GM12878 (cell line): ENCODE measurements around the gene PTPRN2. TPM values are rescaled to one million over a fixed set of nuclear protein-coding genes. Genes with fewer than 3 reads are reported as not detected.

Experiments
- ATAC-seq: fragments of 200-7000 bp; cut with Tn5 transposase; 3 replicates; pipeline ENCODE4 v1.9.1; 2020; ENCODE audit warnings: mild to moderate bottlenecking, moderate library complexity
- BruUV-seq: library from RNA; stranded (reverse); fragments of 400-500 nt; replicated peaks from 2 replicates; lab custom pipeline; 2021; lab: Mats Ljungman, UMichigan
- CTCF ChIA-PET: fragments of 300-600 bp; sonication (Branson Sonifier 250); formaldehyde crosslinking; extraction: SDS; loops from one replicate; lab custom pipeline; 2021; ENCODE audit warnings: inconsistent platforms; lab: Yijun Ruan, JAX
- POLR2A ChIA-PET: fragments of 350-600 bp; formaldehyde crosslinking; extraction: SDS; loops from one replicate; lab custom pipeline; 2021; ENCODE audit warnings: inconsistent platforms; lab: Charles Lee
- RAD21 ChIA-PET: fragments of 300-600 bp; sonication (Branson Sonifier 250); formaldehyde crosslinking; loops from one replicate; lab custom pipeline; 2023; ENCODE audit warnings: antibody characterized with exemption; ENCODE audit not compliant: unreplicated experiment; lab: Charles Lee
- SMC1A ChIA-PET: fragments of 300-600 bp; sonication (Branson Sonifier 250); formaldehyde crosslinking; loops from one replicate; lab custom pipeline; 2023; ENCODE audit not compliant: unreplicated experiment, uncharacterized antibody; lab: Charles Lee
- DNase-seq: peaks from one replicate; pipeline ENCODE4 v3.0.0-alpha.2; 2011; ENCODE audit warnings: low read depth, low spot score
- FAIRE-seq: peaks from 3 replicates; lab custom pipeline; 2011; peaks lifted over from hg19 to GRCh38; lab: Jason Lieb, UNC
- H2AFZ ChIP-seq: 2 replicates; pipeline ENCODE4 v1.6.0; 2011; ENCODE audit warnings: low read depth, low read length, control low read depth; ENCODE audit not compliant: control insufficient read depth
- H3K27ac ChIP-seq: 2 replicates; pipeline ENCODE4 v1.5.1; 2011; ENCODE audit warnings: control low read depth; ENCODE audit not compliant: control insufficient read depth, insufficient read depth
- H3K27me3 ChIP-seq, 2 experiments: replicated peaks in 1 of 2; 2 replicates each; pipeline versions ENCODE4 v1.6.0 to v1.6.1; 2011; ENCODE audit warnings: low read length in 1 of 2; ENCODE audit not compliant: control insufficient read depth in 2 of 2, insufficient read depth in 2 of 2
- H3K36me3 ChIP-seq, 2 experiments: 2 replicates each; pipeline ENCODE4 v1.5.1; 2011; ENCODE audit warnings: low read length in 1 of 2; ENCODE audit not compliant: control insufficient read depth in 2 of 2, insufficient read depth in 2 of 2
- H3K4me1 ChIP-seq: 2 replicates; pipeline ENCODE4 v1.6.1; 2011; ENCODE audit warnings: mild to moderate bottlenecking, low read length, moderate library complexity, mixed read lengths; ENCODE audit not compliant: control insufficient read depth, insufficient read depth
- H3K4me2 ChIP-seq: 2 replicates; pipeline ENCODE4 v1.6.0; 2011; ENCODE audit warnings: control low read depth; ENCODE audit not compliant: control insufficient read depth, insufficient read depth
- H3K4me3 ChIP-seq: fragments of 200-600 bp; sonication (generic); 2 replicates; pipeline ENCODE4 v1.5.1; 2016
- H3K79me2 ChIP-seq: 2 replicates; pipeline ENCODE4 v1.6.0; 2011; ENCODE audit warnings: low read length; ENCODE audit not compliant: control insufficient read depth, insufficient read depth
- H3K9ac ChIP-seq: 2 replicates; pipeline ENCODE4 v1.8.0; 2011; ENCODE audit warnings: low read length, control low read depth, mixed read lengths; ENCODE audit not compliant: control insufficient read depth, insufficient read depth
- H3K9me3 ChIP-seq: replicated peaks from 3 replicates; pipeline ENCODE4 v1.5.1; 2011; ENCODE audit warnings: mild to moderate bottlenecking, low read length; ENCODE audit not compliant: control insufficient read depth, insufficient read depth
- H4K20me1 ChIP-seq: 2 replicates; pipeline ENCODE4 v1.6.0; 2011; ENCODE audit not compliant: control insufficient read depth, insufficient read depth
- ATF2 ChIP-seq: IDR thresholded peaks from 2 replicates; pipeline ENCODE4 v1.6.1; 2012; ENCODE audit warnings: low read length, inconsistent platforms
- BCLAF1 ChIP-seq: fragments of 450-650 bp; IDR thresholded peaks from 2 replicates; pipeline ENCODE4 v1.6.1; 2017; ENCODE audit warnings: antibody characterized with exemption, mild to moderate bottlenecking, moderate library complexity
- EZH2 ChIP-seq: IDR thresholded peaks from 2 replicates; pipeline ENCODE4 v1.6.1; 2012; ENCODE audit warnings: low read depth, mild to moderate bottlenecking, control low read depth, inconsistent platforms, low read length, borderline replicate concordance; ENCODE audit not compliant: control insufficient read depth
- KDM1A ChIP-seq: fragments of 200-600 bp; sonication (generic); IDR thresholded peaks from 2 replicates; pipeline ENCODE4 v1.6.1; 2016; ENCODE audit warnings: borderline replicate concordance
- POLR2AphosphoS5 ChIP-seq: IDR thresholded peaks from 2 replicates; pipeline ENCODE4 v1.6.1; 2011; ENCODE audit warnings: mild to moderate bottlenecking, low read length, inconsistent platforms
- RAD21 ChIP-seq: IDR thresholded peaks from 2 replicates; pipeline ENCODE4 v1.6.1; 2011; ENCODE audit warnings: mild to moderate bottlenecking, low read depth, low read length, moderate library complexity; ENCODE audit not compliant: insufficient read depth
- SP1 ChIP-seq: IDR thresholded peaks from one replicate; pipeline ENCODE4 v1.6.1; 2011; ENCODE audit warnings: low read depth, low read length
- ZBTB40 ChIP-seq: fragments of 450-650 bp; IDR thresholded peaks from 2 replicates; pipeline ENCODE4 v1.6.1; 2016; ENCODE audit warnings: mild to moderate bottlenecking, moderate library complexity, borderline replicate concordance
- ZNF384 ChIP-seq: IDR thresholded peaks from 2 replicates; pipeline ENCODE4 v1.6.1; 2012; ENCODE audit warnings: low read depth, mild to moderate bottlenecking, low read length, improper control_type of control experiment, borderline replicate concordance
- WGBS: methylation state at CpG from one replicate; pipeline ENCODE4 v1.1.6; 2016; ENCODE audit warnings: low lambda C conversion rate; ENCODE audit not compliant: insufficient replicate concordance, insufficient coverage; ENCODE audit errors: missing lambda C conversion rate; 5-methylcytosine and 5-hydroxymethylcytosine counted together
- in situ Hi-C: fragments of 300-500 bp; cut with MboI; formaldehyde crosslinking; loops from 9 replicates; pipeline ENCODE4 v1.14.3; 2018; ENCODE audit warnings: mixed read lengths
- intact Hi-C: fragments of 100-400 bp; cut with micrococcal nuclease; formaldehyde crosslinking; loops from one replicate; pipeline ENCODE4 v1.14.2; 2022; ENCODE audit not compliant: unreplicated experiment
- polyA plus RNA-seq, 11 experiments: library from polyadenylated mRNA; depleted of rRNA in 4 of 11; unstranded in 6 of 11; stranded (reverse) in 5 of 11; fragments of >200 nt; fragmentation: Nextera tagmentation in 4 of 11; fragmentation: Illumina TruSeq in 1 of 11; extraction: Ambion mirVana in 4 of 11; extraction: Trizol in 1 of 11; gene quantifications; 1 replicate in 1 of 11; 2 replicates in 10 of 11; pipeline versions ENCODE4 v1.2.1 to v1.2.3, GENCODE V29; 2011 to 2016; ENCODE audit warnings: inconsistent platforms in 2 of 11, missing spikeins in 2 of 11, low read depth in 1 of 11
- total RNA-seq, 4 experiments: library from RNA; depleted of rRNA in 3 of 4; stranded (reverse); fragments of >200 nt in 3 of 4; fragmentation: Illumina TruSeq in 1 of 4; extraction: Trizol in 1 of 4; gene quantifications; 2 replicates each; pipeline versions ENCODE4 v1.2.1 to v1.2.3, GENCODE V29; 2013 to 2021
- TF ChIP-seq, protein P1 (sequence below): IDR thresholded peaks from 2 replicates; pipeline ENCODE4 v1.6.1; 2012; ENCODE audit warnings: low read depth, low read length, improper control_type of control experiment
- TF ChIP-seq, protein P2 (sequence below): IDR thresholded peaks from 2 replicates; pipeline ENCODE4 v1.6.1; 2012; ENCODE audit warnings: mild to moderate bottlenecking, low read depth, low read length

PTPRN2 gene
- total and polyA plus RNA-seq, 10 of the 15 experiments (the other 5 are each of a cell fraction or from before 2014, with no cell fraction given): 5.4 TPM; not detected in 9

- ChIA-PET CTCF (no interaction called here), SMC1A (no interaction called here), POLR2A (no interaction called here), RAD21 (no interaction called here)
- no peak overlapping the region for H3K4me3 ChIP-seq
- no peak for DNase-seq
- no peaks in the 10 kb centered on the region for H4K20me1 ChIP-seq
- FAIRE-seq: no peak
- H3K79me2 ChIP-seq: no peaks in the 10 kb centered on the region
- intact Hi-C loops: no loop called here
- H3K4me1 ChIP-seq: no peaks in the 10 kb centered on the region
- in situ Hi-C loops: no loop called here
- 32% methylated on average over 17 of the region's 17 CpGs for WGBS
- H3K27me3 ChIP-seq: no peaks in the 10 kb centered on the region
- BruUV-seq: no TSS peak
- H3K9me3 ChIP-seq: no peaks in the 10 kb centered on the region; the same call in 2 of the 3 replicates
- H2AFZ ChIP-seq: no peak overlapping the region
- H3K9ac ChIP-seq: no peak overlapping the region
- no peaks in the 10 kb centered on the region for H3K36me3 ChIP-seq
- ATAC-seq: no peak
- no peak overlapping the region for H3K4me2 ChIP-seq
- no peak overlapping the region for H3K27ac ChIP-seq
- TF ChIP-seq ZBTB40 (no peak), BCLAF1 (no peak), ATF2 (no peak), EZH2 (no peak), ZNF384 (no peak), RAD21 (no peak), SP1 (no peak), POLR2AphosphoS5 (no peak), KDM1A (no peak)
- TF ChIP-seq, protein P1, sequence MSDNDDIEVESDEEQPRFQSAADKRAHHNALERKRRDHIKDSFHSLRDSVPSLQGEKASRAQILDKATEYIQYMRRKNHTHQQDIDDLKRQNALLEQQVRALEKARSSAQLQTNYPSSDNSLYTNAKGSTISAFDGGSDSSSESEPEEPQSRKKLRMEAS: no peak
- TF ChIP-seq, protein P2, sequence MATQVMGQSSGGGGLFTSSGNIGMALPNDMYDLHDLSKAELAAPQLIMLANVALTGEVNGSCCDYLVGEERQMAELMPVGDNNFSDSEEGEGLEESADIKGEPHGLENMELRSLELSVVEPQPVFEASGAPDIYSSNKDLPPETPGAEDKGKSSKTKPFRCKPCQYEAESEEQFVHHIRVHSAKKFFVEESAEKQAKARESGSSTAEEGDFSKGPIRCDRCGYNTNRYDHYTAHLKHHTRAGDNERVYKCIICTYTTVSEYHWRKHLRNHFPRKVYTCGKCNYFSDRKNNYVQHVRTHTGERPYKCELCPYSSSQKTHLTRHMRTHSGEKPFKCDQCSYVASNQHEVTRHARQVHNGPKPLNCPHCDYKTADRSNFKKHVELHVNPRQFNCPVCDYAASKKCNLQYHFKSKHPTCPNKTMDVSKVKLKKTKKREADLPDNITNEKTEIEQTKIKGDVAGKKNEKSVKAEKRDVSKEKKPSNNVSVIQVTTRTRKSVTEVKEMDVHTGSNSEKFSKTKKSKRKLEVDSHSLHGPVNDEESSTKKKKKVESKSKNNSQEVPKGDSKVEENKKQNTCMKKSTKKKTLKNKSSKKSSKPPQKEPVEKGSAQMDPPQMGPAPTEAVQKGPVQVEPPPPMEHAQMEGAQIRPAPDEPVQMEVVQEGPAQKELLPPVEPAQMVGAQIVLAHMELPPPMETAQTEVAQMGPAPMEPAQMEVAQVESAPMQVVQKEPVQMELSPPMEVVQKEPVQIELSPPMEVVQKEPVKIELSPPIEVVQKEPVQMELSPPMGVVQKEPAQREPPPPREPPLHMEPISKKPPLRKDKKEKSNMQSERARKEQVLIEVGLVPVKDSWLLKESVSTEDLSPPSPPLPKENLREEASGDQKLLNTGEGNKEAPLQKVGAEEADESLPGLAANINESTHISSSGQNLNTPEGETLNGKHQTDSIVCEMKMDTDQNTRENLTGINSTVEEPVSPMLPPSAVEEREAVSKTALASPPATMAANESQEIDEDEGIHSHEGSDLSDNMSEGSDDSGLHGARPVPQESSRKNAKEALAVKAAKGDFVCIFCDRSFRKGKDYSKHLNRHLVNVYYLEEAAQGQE: no peak
Observed at GRCh38 chr7:158026636-158027265, 560.9 kb downstream of the PTPRN2 start.
